Brain microvascular endothelial cell (primary cell): ENCODE measurements around the gene MARCHF11.

Experiments used
- DNase-seq: peaks from one replicate; pipeline ENCODE4 v3.0.0-alpha.2; 2020
- H3K27ac ChIP-seq: fragments of 250-450 bp; sonication (Bioruptor Pico); 2 replicates; pipeline ENCODE4 v1.5.1; 2020; ENCODE audit warnings: mild to moderate bottlenecking, moderate library complexity
- H3K27me3 ChIP-seq: fragments of 250-450 bp; sonication (Bioruptor Pico); replicated peaks from 2 replicates; pipeline ENCODE4 v1.5.1; 2020; ENCODE audit warnings: mild to moderate bottlenecking
- H3K36me3 ChIP-seq: fragments of 250-450 bp; sonication (Bioruptor Pico); replicated peaks from 2 replicates; pipeline ENCODE4 v1.5.1; 2020; ENCODE audit warnings: mild to moderate bottlenecking
- H3K4me3 ChIP-seq: 2 replicates; pipeline ENCODE4 v1.5.1; 2011; ENCODE audit warnings: low read depth, mild to moderate bottlenecking, control low read depth, low read length, moderate library complexity
- in situ Hi-C: cut with HindIII; loops from 2 replicates; pipeline ENCODE4 v1.10.0; 2017; ENCODE audit warnings: low sequenced_read_pairs, low pct_ligation_motif_present
- TF ChIP-seq, protein P1 (sequence below): IDR thresholded peaks from 2 replicates; pipeline ENCODE4 v1.5.1; 2011; ENCODE audit warnings: low read depth, mild to moderate bottlenecking, moderate library complexity, low read length, control low read depth, inconsistent platforms; ENCODE audit errors: missing control alignments

MARCHF11 gene

DNA sequence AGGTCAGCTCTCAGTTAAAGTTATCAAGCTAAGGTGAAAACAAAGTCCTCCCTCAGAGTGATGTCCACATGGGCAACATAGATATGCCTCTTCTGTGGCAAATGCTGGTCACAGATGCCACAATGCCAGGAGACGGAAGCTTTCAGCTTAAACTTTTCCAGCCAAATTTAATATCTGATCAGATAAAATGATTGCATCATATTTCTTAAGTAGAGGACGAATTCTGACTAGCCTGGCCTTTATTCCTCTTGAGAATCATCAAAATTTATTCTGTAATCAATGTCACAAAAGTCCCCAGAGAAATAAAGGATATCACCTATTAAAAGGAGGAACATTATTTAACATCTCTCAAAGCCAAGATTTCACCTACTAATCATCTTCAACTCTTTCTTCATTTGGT is 161.9 kb downstream of the MARCHF11 start:
- in situ Hi-C loops = no loop called here
- Histone ChIP-seq H3K27me3 (no peaks in the 10 kb centered on the region), H3K4me3 (no peak overlapping the region), H3K27ac (no peak overlapping the region), H3K36me3 (no peaks in the 10 kb centered on the region)
- TF ChIP-seq, protein P1, sequence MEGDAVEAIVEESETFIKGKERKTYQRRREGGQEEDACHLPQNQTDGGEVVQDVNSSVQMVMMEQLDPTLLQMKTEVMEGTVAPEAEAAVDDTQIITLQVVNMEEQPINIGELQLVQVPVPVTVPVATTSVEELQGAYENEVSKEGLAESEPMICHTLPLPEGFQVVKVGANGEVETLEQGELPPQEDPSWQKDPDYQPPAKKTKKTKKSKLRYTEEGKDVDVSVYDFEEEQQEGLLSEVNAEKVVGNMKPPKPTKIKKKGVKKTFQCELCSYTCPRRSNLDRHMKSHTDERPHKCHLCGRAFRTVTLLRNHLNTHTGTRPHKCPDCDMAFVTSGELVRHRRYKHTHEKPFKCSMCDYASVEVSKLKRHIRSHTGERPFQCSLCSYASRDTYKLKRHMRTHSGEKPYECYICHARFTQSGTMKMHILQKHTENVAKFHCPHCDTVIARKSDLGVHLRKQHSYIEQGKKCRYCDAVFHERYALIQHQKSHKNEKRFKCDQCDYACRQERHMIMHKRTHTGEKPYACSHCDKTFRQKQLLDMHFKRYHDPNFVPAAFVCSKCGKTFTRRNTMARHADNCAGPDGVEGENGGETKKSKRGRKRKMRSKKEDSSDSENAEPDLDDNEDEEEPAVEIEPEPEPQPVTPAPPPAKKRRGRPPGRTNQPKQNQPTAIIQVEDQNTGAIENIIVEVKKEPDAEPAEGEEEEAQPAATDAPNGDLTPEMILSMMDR = no peak
- DNase-seq = no peak
